ENCODE data around the gene CCDC97.

Gene CCDC97

DNA sequence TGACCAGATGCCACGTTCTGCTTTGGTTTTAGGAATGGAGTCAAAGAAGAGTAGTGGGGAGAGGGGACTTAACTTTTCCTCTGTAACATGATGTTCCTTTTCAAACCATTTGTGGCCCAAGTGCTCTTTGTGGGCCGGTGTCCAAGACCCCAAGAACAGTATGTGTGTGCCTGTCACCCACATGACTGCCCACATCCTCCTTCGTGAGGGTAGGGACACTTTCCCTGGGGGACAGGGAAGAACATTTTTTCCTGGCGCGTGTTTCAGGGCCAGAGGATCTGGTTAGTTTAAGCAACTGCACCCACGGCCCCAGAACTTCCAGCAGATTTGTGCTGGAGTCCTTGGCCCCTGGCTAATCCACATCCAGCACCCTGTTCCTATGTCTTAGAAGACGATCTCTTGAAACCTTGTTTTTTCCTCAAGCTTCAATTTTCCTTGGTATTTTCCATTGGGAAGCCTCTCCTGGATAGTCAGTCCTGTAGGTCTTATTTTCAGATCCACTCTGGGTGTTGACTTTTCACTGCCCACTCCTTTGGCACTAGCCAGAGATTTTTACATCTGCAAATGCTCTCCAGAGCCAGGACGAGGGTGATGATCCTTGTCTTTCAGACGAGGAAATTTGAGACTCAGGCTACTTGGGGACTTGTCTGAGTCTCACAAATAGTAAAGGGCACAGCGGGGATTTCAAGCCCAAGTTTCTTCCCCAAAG is 10.8 kb upstream of the CCDC97 start:
- no peak for DNase-seq

DNA sequence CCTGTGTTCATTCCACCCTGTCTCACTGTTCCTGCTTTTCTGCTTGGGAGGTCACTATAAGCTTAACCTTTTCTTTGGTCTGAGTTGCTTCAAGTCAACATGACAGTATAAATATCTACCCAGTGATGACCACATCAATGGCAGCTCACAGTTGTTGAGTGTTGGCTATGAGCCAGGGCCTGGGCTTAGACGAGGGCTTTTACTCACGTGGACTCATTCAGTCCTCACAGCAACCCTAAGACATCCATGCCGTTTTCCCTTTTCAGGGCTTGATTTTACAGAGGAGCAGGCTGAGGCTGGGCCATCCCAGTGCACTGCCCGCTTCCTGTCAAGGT is 10.2 kb upstream of the CCDC97 start:
- DNase-seq, result peak in 4 of 6 experiments; percentile 20 to 49 (median 32)

DNA sequence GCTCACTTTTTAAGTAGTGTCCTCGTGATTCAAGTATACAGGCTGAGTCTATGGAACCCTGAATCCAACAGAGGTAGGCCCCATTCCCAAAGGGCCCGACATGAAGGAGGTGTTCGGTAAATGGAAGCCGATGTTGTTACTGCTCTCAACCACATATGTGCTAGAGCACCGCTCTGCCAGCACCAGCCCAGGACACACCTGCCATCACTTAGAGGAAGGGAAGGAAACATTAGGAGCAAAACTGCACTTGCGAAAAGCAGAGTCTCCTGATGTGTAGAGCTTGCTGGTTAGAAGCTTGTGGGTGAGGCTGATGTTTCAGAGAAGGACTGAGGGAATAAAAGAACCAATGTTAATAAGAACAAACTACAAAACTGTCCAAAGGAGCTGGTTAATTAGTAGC is 9.4 kb upstream of the CCDC97 start:
- DNase-seq, result no peak

GRCh38 chr19:41302624-41303351 is 7.2 kb upstream of the CCDC97 start:
- peak in 5 of 6 experiments; percentile 17 to 46 (median 23) for DNase-seq

- DNase-seq, result no peak
These were observed 6.0 kb upstream of the CCDC97 start for GRCh38 chr19:41303954-41304353.

- DNase-seq, result no peak
These were observed 5.1 kb upstream of the CCDC97 start for GRCh38 chr19:41304706-41305483.

DNA sequence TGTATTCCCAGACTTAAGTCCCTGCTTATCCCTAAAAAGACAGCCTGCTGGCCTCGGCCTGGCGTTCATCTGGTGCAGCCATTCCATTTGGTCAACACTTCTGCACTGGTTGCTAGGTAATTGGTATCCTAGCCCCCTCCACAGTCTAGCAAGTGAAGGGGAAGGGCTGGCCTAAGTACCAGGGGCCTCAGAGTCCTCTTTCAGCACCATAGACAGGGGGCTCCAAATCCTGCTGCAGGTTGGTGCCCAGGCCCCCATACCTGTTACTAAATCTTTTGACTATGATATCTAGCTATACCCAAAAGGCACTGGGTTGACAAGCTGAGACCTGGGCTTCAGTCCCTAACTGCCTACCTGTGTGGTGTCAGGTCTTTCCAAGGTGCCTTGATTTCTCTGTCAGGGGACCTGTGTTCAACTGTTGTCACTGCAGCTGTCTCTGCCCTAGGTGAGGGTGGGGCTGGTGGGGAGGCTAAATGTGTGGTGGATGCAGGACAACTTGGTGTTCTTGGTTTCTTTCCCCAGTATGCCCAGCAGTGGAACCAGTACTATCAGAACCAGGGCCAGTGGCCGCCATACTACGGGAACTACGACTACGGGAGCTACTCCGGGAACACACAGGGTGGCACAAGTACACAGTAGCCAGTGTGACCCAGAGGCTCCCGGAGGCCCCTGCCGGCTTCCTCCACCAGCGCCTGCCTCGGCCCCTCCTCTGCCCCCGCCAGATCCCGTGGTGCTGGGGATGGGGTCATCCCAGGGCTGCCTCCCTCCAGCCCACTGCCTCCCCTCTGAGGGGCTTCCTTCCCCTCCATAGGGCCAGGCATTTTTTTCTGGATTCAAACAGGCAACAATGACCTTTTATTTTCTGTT is 3.8 kb upstream of the CCDC97 start:
- DNase-seq, result no peak

- DNase-seq, result peak in 3 of 6 experiments; percentile 62 to 68 (median 62)
These were observed 2.7 kb upstream of the CCDC97 start for GRCh38 chr19:41307090-41307875.

DNA sequence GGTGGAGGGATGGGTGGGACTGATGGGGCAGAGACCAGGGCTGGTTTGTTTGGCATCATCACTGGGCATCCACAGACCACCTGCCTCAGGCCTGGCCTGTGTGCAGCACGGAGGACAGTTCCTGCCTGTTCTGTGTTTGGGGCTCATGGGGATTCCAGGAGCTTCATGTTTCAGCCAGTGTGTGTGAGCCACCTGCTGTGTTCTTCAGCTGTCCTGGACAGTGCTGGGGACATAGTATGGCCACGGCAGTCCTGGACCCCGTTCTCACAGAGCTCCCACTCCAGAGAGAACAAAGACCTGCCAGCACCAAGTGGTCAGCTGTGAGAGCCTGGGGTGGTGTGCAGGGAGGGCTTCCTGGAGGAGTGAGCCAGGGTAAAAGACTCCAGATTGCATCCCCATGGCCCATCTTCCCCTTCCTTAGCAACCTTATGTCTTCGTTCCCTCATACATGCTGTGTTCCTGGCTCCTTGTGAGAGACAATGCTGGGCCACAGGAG is 2.0 kb upstream of the CCDC97 start:
- no peak for DNase-seq

DNA sequence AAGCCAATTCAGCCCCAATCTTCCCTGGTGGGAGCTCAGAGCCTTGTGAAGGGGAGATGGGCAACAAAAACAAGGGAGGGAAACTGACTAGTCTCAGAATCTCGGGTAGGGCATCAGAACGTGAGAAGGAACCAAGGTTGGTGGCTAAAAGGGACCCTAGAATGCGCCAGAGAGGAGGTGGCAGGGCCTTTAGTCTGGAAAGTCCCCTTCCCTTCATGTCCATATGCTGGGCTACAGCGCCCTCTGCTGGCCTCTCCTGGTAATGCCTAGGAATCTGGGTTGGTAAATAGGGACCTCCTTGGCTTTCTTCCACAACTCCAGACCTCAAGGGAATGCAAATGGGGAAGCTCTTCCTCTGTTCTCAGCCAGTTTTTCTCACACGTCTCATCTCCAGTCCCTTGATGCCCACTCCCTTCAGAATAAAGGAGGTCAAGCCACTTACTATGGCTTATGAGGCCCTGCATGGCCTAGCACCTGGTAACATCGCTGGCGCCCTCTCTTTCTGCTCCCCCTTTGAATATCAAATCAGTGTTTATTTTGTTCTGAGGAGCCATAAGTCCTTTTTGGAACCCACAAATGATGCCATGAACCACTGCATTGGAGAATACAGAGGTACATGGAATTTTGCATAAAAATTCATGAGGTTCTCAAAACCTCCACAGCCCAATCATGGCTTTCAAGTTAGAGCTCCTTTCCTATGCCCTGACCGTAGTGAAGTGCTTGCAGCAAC is 1.4 kb upstream of the CCDC97 start:
- peak; percentile 79 to 95 (median 92) for DNase-seq

DNA sequence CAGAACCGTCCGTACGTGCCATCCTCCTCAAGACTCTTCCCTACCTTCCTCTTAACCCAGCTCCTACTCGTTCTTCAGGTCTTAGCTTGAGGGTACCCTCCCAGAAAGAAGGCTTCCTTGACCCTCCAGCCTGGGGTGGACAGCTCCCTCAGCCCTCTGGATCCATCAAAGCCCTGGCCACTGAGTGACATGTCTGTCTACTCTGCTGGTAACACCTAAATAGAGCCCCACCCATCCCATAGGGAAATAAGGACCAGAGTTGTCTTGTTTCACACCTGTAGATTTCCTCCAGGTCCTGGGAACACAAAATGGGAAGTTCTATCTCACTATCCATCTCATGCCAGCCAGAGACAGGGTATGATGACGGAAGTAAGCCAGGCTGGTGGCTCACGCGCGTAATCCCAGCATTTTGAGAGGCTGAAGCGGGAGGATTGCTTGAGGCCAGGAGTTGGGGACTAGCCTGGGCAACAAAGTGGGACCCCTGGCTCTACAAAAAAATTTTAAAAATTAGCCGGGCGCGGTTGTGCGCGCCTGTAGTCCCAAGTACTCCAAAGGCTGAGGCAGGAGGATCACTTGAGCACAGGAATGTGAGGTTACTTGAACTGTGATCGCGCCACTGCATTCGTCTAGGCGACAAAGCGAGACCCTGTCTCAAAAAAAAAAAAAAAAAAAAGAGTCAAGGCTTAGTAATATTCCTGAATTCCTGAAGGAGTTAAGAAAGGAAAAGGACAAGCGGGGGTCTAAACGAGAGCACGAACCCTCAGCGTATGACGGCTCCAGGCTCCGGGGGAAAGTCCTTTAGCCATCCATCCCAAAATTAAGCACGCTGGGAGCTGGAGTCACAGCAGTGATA is 566 bp upstream of the CCDC97 start:
- no peak for DNase-seq

DNA sequence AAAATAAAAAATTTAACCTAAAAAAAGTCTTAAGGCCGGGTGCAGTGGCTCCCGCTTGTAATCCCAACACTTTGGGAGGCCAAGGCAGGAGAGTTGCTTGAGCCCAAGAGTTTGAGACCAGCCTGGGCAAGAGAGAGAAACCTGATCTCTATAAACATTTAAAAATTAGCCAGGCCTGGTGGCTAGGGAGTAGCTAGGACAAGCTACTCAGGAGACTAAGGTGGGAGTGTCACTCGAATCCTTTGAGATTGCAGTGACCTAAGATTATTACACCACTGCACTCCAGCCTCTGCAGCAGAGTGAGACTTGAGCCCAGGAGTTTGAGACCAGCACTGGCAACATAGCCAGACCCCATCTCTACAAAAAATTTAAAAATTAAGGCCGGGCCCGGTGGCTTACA is 1.1 kb downstream of the CCDC97 start:
- no peak for DNase-seq

- DNase-seq, result no peak
These were observed 1.6 kb downstream of the CCDC97 start for GRCh38 chr19:41311613-41312012.

GRCh38 chr19:41316306-41316920 is 6.4 kb downstream of the CCDC97 start:
- no peak for DNase-seq

GRCh38 chr19:41318696-41319499 is 8.9 kb downstream of the CCDC97 start:
- DNase-seq, result no peak

GRCh38 chr19:41319500-41320184 is 9.7 kb downstream of the CCDC97 start:
- DNase-seq, result no peak

GRCh38 chr19:41320185-41320518 is 10.2 kb downstream of the CCDC97 start:
- no peak for DNase-seq

GRCh38 chr19:41320568-41320967 is 10.6 kb downstream of the CCDC97 start:
- no peak for DNase-seq

All from stimulated activated naive CD4-positive, alpha-beta T cell (primary cell).